Activated B cell treated with CpG ODN at 0.5 μM for 24 hours (primary cell): Measurements from ENCODE around the gene TNFSF13B. TPM values are rescaled to one million over a fixed set of nuclear protein-coding genes. Genes with fewer than 3 reads are reported as not detected.

ENCODE experiments used
- ATAC-seq: fragments of 200-7000 bp; cut with Tn5 transposase; one replicate; pipeline ENCODE4 v1.10.0; 2021; ENCODE audit warnings: low read depth, mild to moderate bottlenecking, moderate library complexity
- CTCF ChIA-PET: fragments of 350-600 bp; sonication (Branson Sonifier 250); formaldehyde crosslinking; loops from one replicate; lab custom pipeline; 2021; ENCODE audit warnings: antibody characterized with exemption; lab: Charles Lee
- POLR2A ChIA-PET: fragments of 350-600 bp; sonication (Branson Sonifier 250); formaldehyde crosslinking; loops from one replicate; lab custom pipeline; 2021; ENCODE audit warnings: antibody characterized with exemption; lab: Charles Lee
- DNase-seq: peaks from one replicate; pipeline ENCODE4 v3.0.0; 2022
- H3K27ac Mint-ChIP-seq: one replicate; pipeline ENCODE4 v1.8.0; 2020; ENCODE audit warnings: mixed read lengths
- H3K27me3 Mint-ChIP-seq: one replicate; pipeline ENCODE4 v1.8.0; 2021; ENCODE audit warnings: mixed read lengths
- H3K36me3 Mint-ChIP-seq: one replicate; pipeline ENCODE4 v1.8.0; 2021; ENCODE audit warnings: low read depth, mixed read lengths
- H3K4me1 Mint-ChIP-seq: one replicate; pipeline ENCODE4 v1.8.0; 2021; ENCODE audit warnings: mixed read lengths
- H3K4me3 Mint-ChIP-seq: one replicate; pipeline ENCODE4 v1.8.0; 2020; ENCODE audit warnings: mild to moderate bottlenecking, mixed read lengths
- H3K9me3 Mint-ChIP-seq: one replicate; pipeline ENCODE4 v1.8.0; 2020; ENCODE audit warnings: mixed read lengths
- intact Hi-C: fragments of 100-400 bp; cut with micrococcal nuclease; formaldehyde crosslinking; loops from one replicate; pipeline ENCODE4 v1.15.1; 2024
- total RNA-seq: library from RNA; stranded (reverse); gene quantifications from 2 replicates; pipeline ENCODE4 v1.2.3, GENCODE V29; 2022
- TF ChIP-seq, protein P1 (sequence below): fragments of 200-600 bp; IDR thresholded peaks from one replicate; pipeline ENCODE4 v1.8.0; 2022; ENCODE audit warnings: antibody characterized with exemption, mild to moderate bottlenecking

The TNFSF13B gene
- total RNA-seq, 1 donor from 2014 or later, result 2.7 TPM

DNA sequence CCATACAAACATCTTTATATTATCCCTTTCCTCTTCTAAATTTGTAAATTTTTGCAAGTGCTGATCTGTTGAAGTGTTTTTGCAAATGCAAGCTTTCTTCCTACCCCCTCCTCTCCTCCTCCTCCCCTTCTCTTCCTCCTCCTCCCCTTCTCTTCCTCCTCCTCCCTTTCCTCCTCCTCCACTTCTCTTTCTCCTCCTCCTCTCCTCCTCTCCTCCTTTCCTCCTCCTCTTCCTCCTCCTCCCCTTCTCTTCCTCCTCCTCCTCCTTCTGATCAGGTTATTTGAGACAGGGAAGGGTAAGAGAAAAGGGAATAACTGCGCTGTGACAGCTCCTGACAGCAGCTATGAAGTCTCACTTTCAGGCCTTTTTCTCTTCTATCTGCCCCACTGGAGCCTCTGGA, 8.9 kb downstream of the TNFSF13B start:
- CTCF ChIA-PET, result no interaction called here
- H3K36me3 Mint-ChIP-seq, result no peaks in the 10 kb centered on the region

DNA sequence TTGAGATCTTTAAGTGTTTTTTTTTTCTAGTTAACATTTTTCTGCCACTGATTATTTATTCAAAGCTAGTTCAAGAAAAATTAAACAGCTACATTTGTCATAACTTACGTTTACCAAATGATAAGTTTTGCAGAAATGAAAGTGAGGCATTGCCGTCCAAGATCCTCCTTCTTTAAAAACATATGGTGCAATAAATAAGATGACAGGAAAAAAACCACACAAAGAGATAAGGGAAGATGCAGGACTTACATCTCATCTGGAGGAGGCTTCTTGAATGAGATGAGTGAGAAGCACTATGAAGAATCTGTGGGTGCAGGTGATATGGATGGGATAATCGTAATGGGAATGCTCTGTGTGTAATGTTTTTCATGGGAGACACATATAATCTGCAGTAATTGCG, 12.4 kb downstream of the TNFSF13B start:
- no peak overlapping the region for H3K4me3 Mint-ChIP-seq
- ChIA-PET POLR2A (no interaction called here), CTCF (no interaction called here)
- intact Hi-C loops, result no loop called here
- no peak for ATAC-seq
- H3K27ac Mint-ChIP-seq, result no peak overlapping the region
- no peaks in the 10 kb centered on the region for H3K36me3 Mint-ChIP-seq
- H3K9me3 Mint-ChIP-seq, result no peaks in the 10 kb centered on the region
- TF ChIP-seq, protein P1, sequence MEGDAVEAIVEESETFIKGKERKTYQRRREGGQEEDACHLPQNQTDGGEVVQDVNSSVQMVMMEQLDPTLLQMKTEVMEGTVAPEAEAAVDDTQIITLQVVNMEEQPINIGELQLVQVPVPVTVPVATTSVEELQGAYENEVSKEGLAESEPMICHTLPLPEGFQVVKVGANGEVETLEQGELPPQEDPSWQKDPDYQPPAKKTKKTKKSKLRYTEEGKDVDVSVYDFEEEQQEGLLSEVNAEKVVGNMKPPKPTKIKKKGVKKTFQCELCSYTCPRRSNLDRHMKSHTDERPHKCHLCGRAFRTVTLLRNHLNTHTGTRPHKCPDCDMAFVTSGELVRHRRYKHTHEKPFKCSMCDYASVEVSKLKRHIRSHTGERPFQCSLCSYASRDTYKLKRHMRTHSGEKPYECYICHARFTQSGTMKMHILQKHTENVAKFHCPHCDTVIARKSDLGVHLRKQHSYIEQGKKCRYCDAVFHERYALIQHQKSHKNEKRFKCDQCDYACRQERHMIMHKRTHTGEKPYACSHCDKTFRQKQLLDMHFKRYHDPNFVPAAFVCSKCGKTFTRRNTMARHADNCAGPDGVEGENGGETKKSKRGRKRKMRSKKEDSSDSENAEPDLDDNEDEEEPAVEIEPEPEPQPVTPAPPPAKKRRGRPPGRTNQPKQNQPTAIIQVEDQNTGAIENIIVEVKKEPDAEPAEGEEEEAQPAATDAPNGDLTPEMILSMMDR, result no peak
- peaks cover 3% of the 10 kb centered on the region for H3K27me3 Mint-ChIP-seq
- no peak for DNase-seq
- no peaks in the 10 kb centered on the region for H3K4me1 Mint-ChIP-seq

More for the DNA sequence above, 8.9 kb downstream of the TNFSF13B start:
- Mint-ChIP-seq H3K27ac (no peak overlapping the region), H3K9me3 (no peaks in the 10 kb centered on the region), H3K4me3 (no peak overlapping the region), H3K27me3 (peaks cover 3% of the 10 kb centered on the region), H3K4me1 (no peaks in the 10 kb centered on the region)
- DNase-seq (no peak), ATAC-seq (no peak)
- intact Hi-C loops, result no loop called here
- TF ChIP-seq, protein P1, result no peak
- POLR2A ChIA-PET, result no interaction called here

DNA sequence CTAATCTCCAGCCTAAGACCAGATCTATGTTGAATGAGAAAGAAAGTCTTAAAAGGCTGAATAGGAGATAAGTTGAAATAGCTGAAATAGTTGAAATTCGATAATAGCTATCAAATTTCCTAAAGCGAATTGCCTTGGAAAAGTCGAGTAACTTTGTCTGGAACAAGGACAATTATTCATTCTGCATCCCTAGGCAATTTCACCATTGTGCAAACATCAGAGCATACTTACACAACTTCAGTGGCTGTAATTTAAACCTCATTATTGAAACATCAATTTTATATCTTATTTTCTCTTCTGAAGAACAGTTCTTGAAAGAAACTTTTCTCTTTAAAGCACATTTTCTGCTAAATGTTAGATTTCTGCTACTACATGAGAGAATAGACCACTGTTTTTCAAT, 13.6 kb downstream of the TNFSF13B start:
- POLR2A ChIA-PET, result no interaction called here
- ATAC-seq, result no peak
- no peaks in the 10 kb centered on the region for H3K4me1 Mint-ChIP-seq

DNA sequence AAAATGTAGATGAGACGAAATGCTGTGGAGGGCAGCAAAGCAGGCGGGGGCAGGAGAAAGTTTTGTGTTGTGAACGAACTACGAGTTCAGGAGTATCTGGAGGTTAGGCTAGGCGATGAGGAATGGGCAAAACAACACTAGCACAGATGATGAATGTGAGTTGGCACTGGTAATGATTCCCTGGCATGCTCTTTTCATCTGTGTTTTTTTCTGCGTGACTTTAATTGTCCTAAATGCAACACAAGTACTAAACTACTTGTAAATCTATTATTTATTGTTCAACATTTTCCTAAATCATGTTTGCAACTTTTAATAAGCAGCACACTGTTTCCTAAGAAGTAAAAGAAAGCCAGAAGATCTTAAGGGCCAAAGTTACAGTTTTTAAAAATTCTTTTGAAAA, 19.2 kb downstream of the TNFSF13B start:
- Mint-ChIP-seq H3K27me3 (no peaks in the 10 kb centered on the region), H3K9me3 (no peaks in the 10 kb centered on the region), H3K27ac (no peak overlapping the region), H3K4me3 (no peak overlapping the region), H3K4me1 (no peaks in the 10 kb centered on the region), H3K36me3 (no peaks in the 10 kb centered on the region)
- CTCF ChIA-PET, result no interaction called here
- TF ChIP-seq, protein P1, result no peak
- intact Hi-C loops, result no loop called here
- no peak for DNase-seq
- no peak for ATAC-seq
- POLR2A ChIA-PET, result no interaction called here

More for the DNA sequence above, 13.6 kb downstream of the TNFSF13B start:
- DNase-seq, result no peak
- H3K27ac Mint-ChIP-seq, result no peak overlapping the region
- intact Hi-C loops, result no loop called here
- H3K4me3 Mint-ChIP-seq, result no peak overlapping the region
- peaks cover 1% of the 10 kb centered on the region for H3K27me3 Mint-ChIP-seq
- TF ChIP-seq, protein P1, result no peak
- H3K9me3 Mint-ChIP-seq, result no peaks in the 10 kb centered on the region
- CTCF ChIA-PET, result no interaction called here
- H3K36me3 Mint-ChIP-seq, result no peaks in the 10 kb centered on the region

DNA sequence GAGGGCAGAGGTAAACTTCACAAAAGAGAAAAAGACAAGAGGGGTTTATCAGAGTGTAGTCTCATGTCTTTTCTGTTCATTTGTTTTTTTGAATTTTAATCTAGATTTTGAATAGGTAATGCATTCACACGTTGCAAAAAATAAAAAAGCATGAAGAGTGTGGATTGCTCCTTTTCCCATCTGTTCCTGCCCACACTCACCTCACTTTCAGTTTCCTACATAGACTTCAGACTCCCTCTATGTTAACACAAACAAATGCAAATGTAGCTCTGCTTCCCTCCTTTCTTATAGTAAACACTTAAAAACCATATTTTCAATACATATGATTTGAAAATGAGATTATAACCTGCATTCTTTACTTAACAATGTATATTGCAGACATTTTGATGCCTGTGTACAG, 20.3 kb downstream of the TNFSF13B start:
- CTCF ChIA-PET, result no interaction called here
- no peaks in the 10 kb centered on the region for H3K4me1 Mint-ChIP-seq
- intact Hi-C loops, result no loop called here
- H3K9me3 Mint-ChIP-seq, result no peaks in the 10 kb centered on the region
- H3K4me3 Mint-ChIP-seq, result no peak overlapping the region
- ATAC-seq (no peak), DNase-seq (no peak)
- TF ChIP-seq, protein P1, result no peak
- no peaks in the 10 kb centered on the region for H3K27me3 Mint-ChIP-seq
- POLR2A ChIA-PET, result no interaction called here
- no peaks in the 10 kb centered on the region for H3K36me3 Mint-ChIP-seq
- no peak overlapping the region for H3K27ac Mint-ChIP-seq
